Heart left ventricle (tissue), 16 donors: ENCODE results near the gene SPP1. TPM values are rescaled to one million over a fixed set of nuclear protein-coding genes. Genes with fewer than 3 reads are reported as not detected.

Source experiments
- ATAC-seq, 4 donors: fragments of 200-7000 bp; cut with Tn5 transposase; one replicate each; pipeline ENCODE4 v1.9.1; 2020 to 2022; ENCODE audit warnings: moderate library complexity in 4 of 4, mild to moderate bottlenecking in 3 of 4, moderate number of reproducible peaks in 1 of 4
- DNase-seq, 5 donors: peaks; one replicate each; pipeline ENCODE4 v3.0.0-alpha.2; 2020
- H3K27ac ChIP-seq, 12 donors: fragments of 200-600 bp; sonication (generic) in 4 of 12; one replicate each; pipeline versions ENCODE4 v1.5.0 to v1.8.0; 2016 to 2022; ENCODE audit warnings: mild to moderate bottlenecking in 2 of 12
- H3K27me3 ChIP-seq, 9 donors: fragments of 200-600 bp; sonication (generic) in 2 of 9; one replicate each; pipeline versions ENCODE4 v1.5.1 to v1.8.0; 2016 to 2022; ENCODE audit warnings: mild to moderate bottlenecking in 3 of 9
- H3K36me3 ChIP-seq, 9 donors: fragments of 200-600 bp; sonication (generic) in 2 of 9; one replicate each; pipeline versions ENCODE4 v1.5.0 to v1.8.0; 2018 to 2022; ENCODE audit warnings: mild to moderate bottlenecking in 2 of 9
- H3K4me1 ChIP-seq, 12 donors: fragments of 200-600 bp; sonication (generic) in 4 of 12; one replicate each; pipeline versions ENCODE4 v1.5.0 to v1.8.0; 2016 to 2022; ENCODE audit warnings: mild to moderate bottlenecking in 3 of 12
- H3K4me3 ChIP-seq, 12 donors: fragments of 200-600 bp; sonication (generic) in 4 of 12; one replicate each; pipeline versions ENCODE4 v1.5.0 to v1.8.0; 2017 to 2022; ENCODE audit warnings: mild to moderate bottlenecking in 9 of 12, moderate library complexity in 4 of 12
- H3K9me3 ChIP-seq, 12 donors: fragments of 200-600 bp; sonication (generic) in 4 of 12; one replicate each; pipeline versions ENCODE4 v1.5.0 to v1.8.0; 2016 to 2022; ENCODE audit warnings: mild to moderate bottlenecking in 1 of 12
- CTCF ChIP-seq, 12 donors: fragments of 200-600 bp; sonication (generic) in 4 of 12; IDR thresholded peaks; one replicate each; pipeline versions ENCODE4 v1.5.0 to v1.8.0; 2018 to 2022; ENCODE audit warnings: antibody characterized with exemption in 12 of 12, mild to moderate bottlenecking in 5 of 12
- POLR2A ChIP-seq, 2 donors: fragments of 450-650 bp; IDR thresholded peaks; one replicate each; pipeline ENCODE4 v1.6.1; 2017; ENCODE audit warnings: antibody characterized with exemption in 2 of 2, mild to moderate bottlenecking in 2 of 2, moderate library complexity in 2 of 2
- WGBS, 4 donors: extraction: QIAGEN DNeasy Blood & Tissue Kit in 2 of 4; methylation state at CpG; one replicate each; pipeline versions ENCODE4 v1.1.5 to v1.1.7; 2013 to 2018; 5-methylcytosine and 5-hydroxymethylcytosine counted together
- intact Hi-C, 10 donors: fragments of 100-400 bp; cut with DNase I; formaldehyde crosslinking; loops; one replicate each; pipeline versions ENCODE4 v1.11.1 to v1.14.2; 2022
- polyA plus RNA-seq, 2 donors: library from polyadenylated mRNA; stranded (reverse); fragments of 200-250 nt; gene quantifications; one replicate each; pipeline ENCODE4 v1.2.3, GENCODE V29; 2013
- total RNA-seq, 9 donors: library from RNA; depleted of rRNA in 2 of 9; stranded (reverse); fragments of >200 nt in 2 of 9; fragmentation: NEBNext Ultra II Directional in 3 of 9; extraction: Animal tissue kit (Norgen Biotek cat#: 25700) in 3 of 9; gene quantifications; one replicate each; pipeline versions ENCODE4 v1.1.0 to v1.2.4, GENCODE V29; 2016 to 2023
- donor health status: ischemic (EF 13 %, LVEDD 7.1; RV severe dilation, severe dysfunction).
- donor health status: healthy with polysubstance abuse.
- donor health status: DM: no; HTN: yes; CAD: no.
- donor health status: DM: no; HTN: no; CAD: no.
- donor health status: ischemic (EF 25% LVEDD 6.9; RV normal size, moderate dysfunction).
- donor health status: ischemic (EF 25% LVEDD 5.7; RV mildly dilated, moderate dysfunction).
- donor health status: healthy.
- donor health status: DM: yes; HTN: yes; CAD: no.
- donor health status: ischemic (EF 35%, LVEDD 5.7; RV mildly dilated, moderate dysfunction).
- donor health status: nonischemic (EF 11% LVEDD 7.7; RV severe dilation, severe dysfunction).
- donor health status: DM: yes; HTN: yes; CAD: no.
- donor health status: PGD.
- donor health status: ischemic (EF 29% LVEDD 5.4; RV normal size, mild dysfunction).
- donor health status: nonischemic (EF 23%, LVEDD 6.1; RV moderate dilation, normal function).

The SPP1 gene
- total and polyA plus RNA-seq, 11 donors, result 1.6 to 1,074 (median 11.4) TPM

- intact Hi-C loops, result loop anchor here in 1 of 10 donors (5.0 kb wide), 1 partner anchor 442 kb away; no protein-coding TSS in a partner anchor
- TF ChIP-seq POLR2A (IDR thresholded peaks at IDR 0.05), result no peak
- no peak for TF ChIP-seq CTCF (IDR thresholded peaks at IDR 0.05)
- ATAC-seq, result no peak
- Histone ChIP-seq H3K4me3 (peak overlapping the region in 3 of 12 donors; percentile 88 to 90 (median 90)), H3K4me1 (peaks cover 0 to 69% (median 43%) of the 10 kb centered on the region in 12 donors), H3K9me3 (no peaks in the 10 kb centered on the region), H3K27ac (peak overlapping the region in 1 of 12 donors; percentile 56), H3K27me3 (no peaks in the 10 kb centered on the region), H3K36me3 (no peaks in the 10 kb centered on the region)
- DNase-seq, result no peak
- WGBS, 4 donors, result 73 to 80% (median 77%) methylated on average over 5 of the region's 5 CpGs
Measured at GRCh38 chr4:88009871-88010270, 34.4 kb downstream of the SPP1 start.

GRCh38 chr4:88010966-88011365 is 35.5 kb downstream of the SPP1 start:
- Histone ChIP-seq H3K9me3 (no peaks in the 10 kb centered on the region), H3K36me3 (no peaks in the 10 kb centered on the region), H3K4me1 (peaks cover 0 to 67% (median 47%) of the 10 kb centered on the region in 12 donors), H3K4me3 (peak overlapping the region in 2 of 12 donors; percentile 88 to 90), H3K27ac (peak overlapping the region in 1 of 12 donors; percentile 56), H3K27me3 (no peaks in the 10 kb centered on the region)
- intact Hi-C loops, result loop anchor here in 1 of 10 donors (5.0 kb wide), 1 partner anchor 441 kb away; no protein-coding TSS in a partner anchor
- WGBS, 4 donors, result 37 to 81% (median 57%) methylated on average over 2 of the region's 2 CpGs
- TF ChIP-seq CTCF (IDR thresholded peaks at IDR 0.05), result no peak
- no peak for TF ChIP-seq POLR2A (IDR thresholded peaks at IDR 0.05)
- no peak for DNase-seq
- ATAC-seq, result no peak

- DNase-seq (no peak), ATAC-seq (no peak)
- H3K27me3 ChIP-seq, result no peaks in the 10 kb centered on the region
- TF ChIP-seq CTCF (IDR thresholded peaks at IDR 0.05), result no peak
- no peak for TF ChIP-seq POLR2A (IDR thresholded peaks at IDR 0.05)
- H3K4me1 ChIP-seq, result peaks cover 0 to 69% (median 53%) of the 10 kb centered on the region in 12 donors
- H3K4me3 ChIP-seq, result no peak overlapping the region
- intact Hi-C loops, result loop anchor here in 1 of 10 donors (5.0 kb wide), 1 partner anchor 440 kb away; no protein-coding TSS in a partner anchor
- H3K27ac ChIP-seq, result peak overlapping the region in 1 of 12 donors; percentile 46
- H3K36me3 ChIP-seq, result no peaks in the 10 kb centered on the region
- H3K9me3 ChIP-seq, result no peaks in the 10 kb centered on the region
- WGBS, 4 donors, result 83 to 91% (median 87%) methylated on average over 3 of the region's 3 CpGs
Measured at GRCh38 chr4:88012647-88013046, 37.1 kb downstream of the SPP1 start.

GRCh38 chr4:88014386-88014905 is 38.9 kb downstream of the SPP1 start:
- Histone ChIP-seq H3K27ac (peak overlapping the region in 1 of 12 donors; percentile 88), H3K9me3 (no peaks in the 10 kb centered on the region), H3K27me3 (no peaks in the 10 kb centered on the region), H3K4me1 (peaks cover 3 to 78% (median 58%) of the 10 kb centered on the region in 12 donors), H3K36me3 (peaks cover 0 to 2% (median 0%) of the 10 kb centered on the region in 9 donors), H3K4me3 (no peak overlapping the region)
- 93 to 97% (median 95%) methylated on average over 3 of the region's 3 CpGs for WGBS, 4 donors
- intact Hi-C loops, result loop anchor here in 1 of 10 donors (5.0 kb wide), 1 partner anchor 438 kb away; no protein-coding TSS in a partner anchor
- TF ChIP-seq CTCF (IDR thresholded peaks at IDR 0.05) (no peak), POLR2A (IDR thresholded peaks at IDR 0.05) (no peak)
- DNase-seq (no peak), ATAC-seq (no peak)
